T-helper 1 cell treated with Interleukin-12 subunit alpha and Interleukin-12 subunit beta and Interleukin-4 antibody, amounts not matched to agents 30 ng/mL and 1 ng/mL, for 36 hours (primary cell): ENCODE data around the gene AGPAT3. TPM values are rescaled to one million over a fixed set of nuclear protein-coding genes. Genes with fewer than 3 reads are reported as not detected.

Experiments used
- intact Hi-C: fragments of 100-400 bp; cut with micrococcal nuclease; formaldehyde crosslinking; loops from one replicate; pipeline ENCODE4 v1.15.1; 2024
- total RNA-seq: library from RNA; stranded (reverse); gene quantifications from 2 replicates; pipeline ENCODE4 v1.2.3, GENCODE V29; 2022

The AGPAT3 gene
- total RNA-seq, 1 donor from 2014 or later, result 124 TPM

GRCh38 chr21:43932005-43932404, 67.0 kb downstream of the AGPAT3 start:
- intact Hi-C loops, result no loop called here

- intact Hi-C loops, result no loop called here
These were observed 68.2 kb downstream of the AGPAT3 start for GRCh38 chr21:43933199-43933598.

- intact Hi-C loops, result no loop called here
These were observed 68.7 kb downstream of the AGPAT3 start for GRCh38 chr21:43933680-43934079.

GRCh38 chr21:43934116-43934515, 69.1 kb downstream of the AGPAT3 start:
- intact Hi-C loops, result no loop called here

GRCh38 chr21:43934716-43935705, 70.0 kb downstream of the AGPAT3 start:
- intact Hi-C loops, result loop anchor here (5.0 kb wide), 1 partner anchor 53 kb away; no protein-coding TSS in a partner anchor

- intact Hi-C loops, result loop anchor here (5.0 kb wide), 1 partner anchor 53 kb away; no protein-coding TSS in a partner anchor
These were observed 70.7 kb downstream of the AGPAT3 start for GRCh38 chr21:43935711-43936110.

- intact Hi-C loops, result loop anchor here (5.0 kb wide), 1 partner anchor 54 kb away; no protein-coding TSS in a partner anchor
These were observed 71.4 kb downstream of the AGPAT3 start for GRCh38 chr21:43936247-43936967.

- intact Hi-C loops, result loop anchor here (5.0 kb wide), 1 partner anchor 55 kb away; no protein-coding TSS in a partner anchor
These were observed 72.2 kb downstream of the AGPAT3 start for GRCh38 chr21:43937051-43937832.

- intact Hi-C loops, result loop anchor here (1.0 to 5.0 kb wide), 3 partner anchors 45 to 72 kb away; no protein-coding TSS in a partner anchor
These were observed 72.9 kb downstream of the AGPAT3 start for GRCh38 chr21:43937891-43938309.

GRCh38 chr21:43938751-43939442, 73.9 kb downstream of the AGPAT3 start:
- intact Hi-C loops, result loop anchor here (1.0 to 5.0 kb wide), 7 partner anchors 22 to 150 kb away; partner anchors contain the start of gene RRP1

GRCh38 chr21:43939443-43940328, 74.7 kb downstream of the AGPAT3 start:
- intact Hi-C loops, result loop anchor here (1.0 to 5.0 kb wide), 6 partner anchors 22 to 150 kb away; partner anchors contain the start of gene RRP1

- intact Hi-C loops, result no loop called here
These were observed 75.5 kb downstream of the AGPAT3 start for GRCh38 chr21:43940329-43941050.

- intact Hi-C loops, result no loop called here
These were observed 77.2 kb downstream of the AGPAT3 start for GRCh38 chr21:43942201-43942600.

GRCh38 chr21:43942621-43943020, 77.6 kb downstream of the AGPAT3 start:
- intact Hi-C loops, result no loop called here

GRCh38 chr21:43943512-43944077, 78.6 kb downstream of the AGPAT3 start:
- intact Hi-C loops, result no loop called here

- intact Hi-C loops, result no loop called here
These were observed 79.1 kb downstream of the AGPAT3 start for GRCh38 chr21:43944078-43944633.

- intact Hi-C loops, result no loop called here
These were observed 79.7 kb downstream of the AGPAT3 start for GRCh38 chr21:43944757-43945156.
